ENCODE data around the gene TBCK.

Gene TBCK

DNA sequence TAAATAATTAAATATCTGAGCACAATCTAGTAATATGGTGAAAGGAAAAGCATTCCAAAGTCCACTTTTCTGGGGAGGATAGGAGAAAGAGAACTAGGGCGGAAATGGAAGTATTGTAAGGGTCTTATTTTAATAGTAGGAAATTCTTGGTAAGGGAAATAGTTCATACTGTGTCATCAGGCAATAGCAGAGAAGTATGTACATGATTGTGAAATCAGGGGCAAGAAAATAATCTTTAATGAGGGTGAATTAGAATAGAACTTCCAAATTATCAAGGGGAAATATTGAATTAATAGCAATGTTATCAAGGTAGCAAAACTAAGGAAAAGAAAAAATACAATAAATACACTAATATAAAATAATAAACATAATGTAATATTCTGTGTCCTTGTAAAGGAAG lies 37.8 kb upstream of the TBCK start:
- TF ChIP-seq, protein P1, sequence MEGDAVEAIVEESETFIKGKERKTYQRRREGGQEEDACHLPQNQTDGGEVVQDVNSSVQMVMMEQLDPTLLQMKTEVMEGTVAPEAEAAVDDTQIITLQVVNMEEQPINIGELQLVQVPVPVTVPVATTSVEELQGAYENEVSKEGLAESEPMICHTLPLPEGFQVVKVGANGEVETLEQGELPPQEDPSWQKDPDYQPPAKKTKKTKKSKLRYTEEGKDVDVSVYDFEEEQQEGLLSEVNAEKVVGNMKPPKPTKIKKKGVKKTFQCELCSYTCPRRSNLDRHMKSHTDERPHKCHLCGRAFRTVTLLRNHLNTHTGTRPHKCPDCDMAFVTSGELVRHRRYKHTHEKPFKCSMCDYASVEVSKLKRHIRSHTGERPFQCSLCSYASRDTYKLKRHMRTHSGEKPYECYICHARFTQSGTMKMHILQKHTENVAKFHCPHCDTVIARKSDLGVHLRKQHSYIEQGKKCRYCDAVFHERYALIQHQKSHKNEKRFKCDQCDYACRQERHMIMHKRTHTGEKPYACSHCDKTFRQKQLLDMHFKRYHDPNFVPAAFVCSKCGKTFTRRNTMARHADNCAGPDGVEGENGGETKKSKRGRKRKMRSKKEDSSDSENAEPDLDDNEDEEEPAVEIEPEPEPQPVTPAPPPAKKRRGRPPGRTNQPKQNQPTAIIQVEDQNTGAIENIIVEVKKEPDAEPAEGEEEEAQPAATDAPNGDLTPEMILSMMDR (IDR thresholded peaks at IDR 0.05; ENCODE audit: borderline replicate concordance, insufficient read depth, low read depth, low read length), result no peak
- no peak overlapping the region for H3K4me3 ChIP-seq (ENCODE audit: low read depth, low read length)

DNA sequence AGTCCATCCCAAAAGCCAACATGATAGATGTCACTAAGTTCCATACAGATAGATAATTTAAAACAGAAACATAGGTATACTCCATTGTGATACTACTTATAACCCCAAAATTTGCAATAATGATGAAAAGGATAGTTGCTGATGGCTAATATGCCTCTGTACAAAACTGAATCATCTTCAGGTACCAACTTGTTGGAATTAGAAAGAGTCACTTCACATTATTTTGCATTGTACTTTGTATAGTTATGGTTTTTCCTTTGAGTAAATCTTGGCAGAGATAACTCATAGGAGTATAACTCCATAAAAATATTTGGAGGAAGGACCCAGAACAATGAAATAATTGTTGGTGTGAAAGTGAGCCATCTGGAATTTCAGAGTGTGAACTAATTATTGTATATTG lies 35.0 kb upstream of the TBCK start:
- TF ChIP-seq, protein P1 (IDR thresholded peaks at IDR 0.05; ENCODE audit: borderline replicate concordance, insufficient read depth, low read depth, low read length), result no peak
- no peak overlapping the region for H3K4me3 ChIP-seq (ENCODE audit: low read depth, low read length)

DNA sequence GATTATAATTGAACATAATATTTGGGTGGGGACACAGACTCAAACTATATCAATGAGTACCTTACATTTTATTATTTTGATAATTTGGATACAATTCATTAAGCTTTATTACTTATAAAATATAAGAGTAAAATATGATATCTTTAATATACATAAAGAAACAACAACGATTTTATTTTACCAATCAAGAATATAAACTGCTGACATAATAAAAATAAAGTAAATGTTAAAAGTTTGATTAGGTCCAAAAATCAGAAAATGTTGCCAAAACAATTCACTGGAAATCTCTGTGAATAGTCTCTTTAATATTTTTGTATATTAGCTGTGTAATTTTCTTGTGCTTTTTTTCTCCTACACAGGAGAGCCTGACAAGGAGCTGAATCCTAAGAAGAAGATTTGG lies 31.2 kb upstream of the TBCK start:
- TF ChIP-seq, protein P1 (IDR thresholded peaks at IDR 0.05; ENCODE audit: borderline replicate concordance, insufficient read depth, low read depth, low read length), result no peak
- H3K4me3 ChIP-seq (ENCODE audit: low read depth, low read length), result no peak overlapping the region

DNA sequence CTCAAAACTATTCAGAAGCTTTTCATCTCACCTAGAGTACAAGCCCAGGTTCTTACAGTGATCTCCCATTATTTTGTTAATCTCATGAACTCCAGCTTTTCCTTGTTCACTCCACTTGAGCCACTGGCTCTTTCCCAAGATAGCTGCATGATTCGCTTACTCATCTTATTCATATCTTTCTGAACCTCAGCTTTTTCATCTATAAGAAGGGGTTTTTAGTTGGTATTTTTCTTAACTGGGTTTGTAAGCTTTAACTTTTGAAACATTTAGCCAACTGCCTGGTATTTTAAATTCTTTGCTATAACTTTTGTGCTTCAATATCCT lies 28.6 kb upstream of the TBCK start:
- H3K4me3 ChIP-seq (ENCODE audit: low read depth, low read length), result no peak overlapping the region
- TF ChIP-seq, protein P1 (IDR thresholded peaks at IDR 0.05; ENCODE audit: borderline replicate concordance, insufficient read depth, low read depth, low read length), result no peak

DNA sequence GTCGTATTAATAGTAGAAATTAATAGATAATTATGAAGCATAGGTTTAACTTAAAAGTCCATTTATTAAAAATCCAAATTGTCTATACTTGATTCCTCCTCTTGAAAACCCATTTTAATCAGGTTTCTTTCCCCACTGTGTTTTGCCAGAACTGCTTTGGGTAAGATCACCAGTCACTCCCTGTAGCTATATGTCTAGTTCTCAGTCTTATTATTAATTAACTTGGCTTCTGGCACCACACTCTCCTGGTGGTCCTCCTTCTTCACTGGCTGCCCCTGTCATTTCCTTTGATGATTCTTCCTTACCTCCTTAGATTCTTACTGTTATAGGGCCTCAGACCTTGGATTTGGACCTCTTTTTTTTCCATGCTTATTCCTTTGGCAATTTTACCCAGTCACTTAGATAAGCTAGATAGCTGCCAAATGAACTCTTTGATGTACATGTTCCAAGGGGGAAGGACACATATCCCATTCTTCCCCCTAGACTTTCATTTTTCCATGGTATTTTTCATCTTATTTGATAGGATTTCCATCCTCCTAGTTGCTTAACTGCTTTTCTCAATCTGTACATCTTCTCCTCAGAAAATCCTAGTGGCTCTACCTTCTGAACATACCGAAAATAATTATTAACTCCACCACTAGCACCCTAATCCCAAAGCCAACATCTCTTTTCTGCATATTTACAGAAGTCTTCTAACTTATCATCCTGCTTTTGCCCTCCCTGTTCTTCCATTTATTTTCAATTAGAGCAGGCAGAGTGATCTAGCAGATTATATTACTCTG lies 28.0 kb upstream of the TBCK start:
- TF ChIP-seq, protein P1 (IDR thresholded peaks at IDR 0.05; ENCODE audit: borderline replicate concordance, insufficient read depth, low read depth, low read length), result no peak
- H3K4me3 ChIP-seq (ENCODE audit: low read depth, low read length), result no peak overlapping the region

DNA sequence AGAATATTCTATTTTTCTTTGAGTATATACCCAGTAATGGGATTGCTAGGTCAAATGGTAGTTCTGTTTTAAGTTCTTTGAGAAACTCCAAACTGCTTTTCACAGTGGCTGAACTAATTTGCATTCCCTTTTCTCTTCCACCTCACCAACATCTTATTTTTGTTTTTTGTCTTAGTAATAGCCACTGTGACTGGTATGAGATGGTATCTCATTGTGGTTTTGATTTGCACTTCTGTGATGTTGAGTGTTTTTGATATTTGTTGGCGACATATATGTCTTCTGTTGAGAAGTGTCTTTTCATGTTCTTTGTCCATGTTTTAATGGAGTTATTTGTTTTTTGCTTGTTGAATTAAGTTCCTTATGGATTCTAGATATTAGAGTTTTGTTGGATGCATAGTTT lies 24.8 kb upstream of the TBCK start:
- no peak overlapping the region for H3K4me3 ChIP-seq (ENCODE audit: low read depth, low read length)
- TF ChIP-seq, protein P1 (IDR thresholded peaks at IDR 0.05; ENCODE audit: borderline replicate concordance, insufficient read depth, low read depth, low read length), result no peak

DNA sequence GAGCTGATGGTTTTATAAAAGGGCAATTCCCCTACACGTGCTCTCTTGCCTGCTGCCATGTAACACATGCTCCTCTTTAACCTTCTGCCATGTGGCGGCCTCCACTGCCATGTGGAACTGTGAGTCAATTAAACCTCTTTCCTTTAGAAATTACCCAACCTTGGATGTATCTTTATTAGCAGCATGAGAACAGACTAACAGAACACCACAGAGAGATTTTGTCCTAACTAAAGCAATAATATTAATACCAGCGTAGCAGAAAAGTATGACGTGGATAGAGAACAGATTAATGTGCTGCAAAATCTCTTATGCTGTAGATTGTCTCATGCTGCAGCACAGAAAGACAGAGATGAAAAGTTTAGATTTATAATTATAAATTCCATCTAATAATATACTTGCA lies 23.4 kb upstream of the TBCK start:
- TF ChIP-seq, protein P1 (IDR thresholded peaks at IDR 0.05; ENCODE audit: borderline replicate concordance, insufficient read depth, low read depth, low read length), result no peak
- no peak overlapping the region for H3K4me3 ChIP-seq (ENCODE audit: low read depth, low read length)

Data from GM12875 (cell line).